Measurements from ENCODE around the gene FAM161B.
"Not testable (repeated sequence)": the region's sequence is repeated elsewhere in the genome, so short reads cannot be mapped to it uniquely, and the experiment has no call there.

FAM161B gene

DNA sequence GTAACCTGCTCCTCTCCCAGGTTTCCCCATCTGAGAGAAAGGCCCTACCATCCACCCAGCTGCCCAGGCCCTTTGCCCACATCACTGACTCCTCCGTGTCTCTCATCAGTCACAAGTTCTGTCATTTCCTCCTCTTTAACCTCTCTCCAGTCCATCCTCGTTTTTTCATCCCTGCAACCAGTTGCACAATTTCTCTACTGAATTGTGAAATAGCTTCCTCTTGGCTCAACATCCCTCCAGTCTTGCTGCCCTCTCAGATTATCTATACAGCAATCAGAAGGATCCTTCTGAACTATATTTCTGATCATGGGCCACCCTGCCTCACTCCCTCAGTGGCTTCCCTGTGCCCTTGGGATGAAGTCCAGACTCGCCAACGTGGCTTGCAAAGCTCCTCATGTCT, 6.8 kb downstream of the FAM161B start:
- DNase-seq = no peak

DNA sequence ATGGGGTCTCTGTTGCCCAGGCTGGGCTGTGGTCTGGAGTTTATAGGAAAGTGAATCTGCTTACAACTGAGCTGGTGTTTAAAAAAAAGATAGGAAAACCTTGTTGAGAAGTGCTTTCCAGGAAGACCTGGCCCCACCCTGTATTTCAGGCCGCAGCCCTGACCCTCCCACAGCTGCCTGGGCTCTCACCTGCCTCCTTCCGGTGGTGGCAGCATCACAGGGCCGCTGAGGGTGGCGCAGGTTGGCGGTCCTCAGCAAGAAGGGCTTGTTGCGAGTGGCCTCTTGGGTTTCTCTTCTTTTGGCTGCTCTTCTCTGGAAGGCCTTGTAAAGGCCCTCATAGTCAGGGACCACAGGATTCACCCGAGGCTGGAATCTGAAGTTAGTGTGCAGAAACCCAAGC, 7.7 kb downstream of the FAM161B start:
- no peak for DNase-seq

DNA sequence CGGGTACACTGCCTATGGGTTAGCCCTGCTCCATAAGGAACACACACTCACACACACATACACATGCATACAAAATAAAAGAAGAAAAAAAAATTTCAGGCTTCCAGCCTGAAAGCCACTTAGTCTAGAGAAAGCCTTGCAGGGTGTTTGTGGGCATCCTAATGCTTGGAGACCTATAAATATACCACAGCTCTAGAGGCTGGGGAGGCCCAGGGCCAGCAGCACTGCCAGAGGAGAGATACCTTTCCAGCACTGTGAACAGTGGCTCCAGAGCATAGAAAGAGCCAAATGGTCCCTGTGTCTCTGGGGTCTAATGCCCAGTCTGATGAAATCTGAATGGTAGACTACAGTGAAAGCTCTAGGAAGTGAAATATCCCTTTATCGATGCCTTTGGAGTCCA, 12.9 kb downstream of the FAM161B start:
- no peak for DNase-seq

DNA sequence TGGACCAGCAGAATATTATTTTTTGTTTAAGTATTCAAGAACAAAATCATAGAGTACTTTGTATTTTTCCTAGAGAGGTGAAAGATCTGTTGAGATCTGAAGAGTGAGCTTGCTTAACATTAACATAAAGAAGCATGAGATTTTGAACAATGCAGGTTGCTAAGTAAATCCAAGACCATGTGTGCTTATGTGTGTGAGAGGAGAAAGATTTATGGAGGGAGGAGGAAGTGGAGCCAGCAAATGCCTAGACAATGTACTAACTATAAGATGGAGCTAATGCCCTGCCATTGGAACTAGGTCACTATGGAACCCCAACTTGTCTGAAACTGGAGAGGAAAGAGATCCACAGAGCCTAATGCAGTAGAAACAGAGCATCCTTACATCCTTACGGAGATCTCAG, 13.3 kb downstream of the FAM161B start:
- DNase-seq = no peak

DNA sequence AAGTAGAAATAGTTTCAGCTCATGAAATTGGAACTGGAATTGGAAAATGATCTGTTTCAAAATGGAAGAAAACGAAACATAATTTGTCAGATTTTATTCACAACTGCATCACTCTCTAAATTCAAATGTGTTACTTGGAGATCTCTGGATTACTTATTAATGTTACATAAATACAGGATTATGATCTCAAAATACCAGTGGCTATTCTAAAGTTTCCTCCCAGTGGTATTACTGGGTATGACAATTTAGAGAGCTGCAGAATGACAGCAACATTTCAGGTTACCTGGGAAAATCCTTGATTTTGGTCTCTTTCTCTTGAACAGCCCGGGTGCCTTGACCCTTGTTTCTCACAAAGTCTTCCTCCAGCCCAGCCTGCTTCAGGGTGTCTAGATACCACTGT, 14.2 kb downstream of the FAM161B start:
- no peak for DNase-seq

DNA sequence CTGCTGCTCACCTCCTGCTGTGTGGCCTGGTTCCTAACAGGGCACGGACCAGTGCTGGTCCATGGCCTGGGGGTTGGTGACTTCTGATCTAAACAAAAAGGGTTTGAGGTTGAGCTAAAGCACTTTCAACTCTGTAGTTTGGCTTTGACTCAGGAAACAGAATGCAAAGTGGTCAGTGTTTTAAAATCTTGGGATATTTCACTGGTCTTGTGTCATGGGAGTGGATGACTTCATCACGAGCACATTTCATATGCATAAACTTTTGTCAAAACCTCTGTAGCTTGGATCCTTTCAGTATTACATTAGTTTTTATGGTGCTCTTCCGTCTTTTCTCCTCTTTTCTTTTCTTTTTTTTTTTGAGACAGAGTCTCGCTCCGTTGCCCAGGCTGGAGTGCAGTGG, 25.6 kb downstream of the FAM161B start:
- DNase-seq = no peak

DNA sequence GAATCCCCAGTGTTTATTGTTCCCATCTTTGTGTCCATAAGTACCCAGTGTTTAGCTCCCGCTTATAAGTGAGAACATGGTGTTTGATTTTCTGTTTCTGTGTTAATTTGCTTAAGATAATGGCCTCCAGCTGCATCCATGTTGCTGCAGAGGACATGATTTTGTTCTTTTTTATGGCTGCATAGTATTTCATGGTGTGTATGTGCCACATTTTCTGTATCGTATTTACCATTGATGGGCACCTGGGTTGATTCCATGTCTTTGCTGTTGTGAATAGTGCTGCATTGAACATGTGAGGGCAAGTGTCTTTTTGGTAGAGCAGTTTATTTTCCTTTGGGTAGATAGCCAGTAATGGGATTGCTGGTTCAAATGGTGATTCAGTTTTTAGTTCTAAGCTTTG, 30.4 kb downstream of the FAM161B start:
- DNase-seq = not testable (repeated sequence)

DNA sequence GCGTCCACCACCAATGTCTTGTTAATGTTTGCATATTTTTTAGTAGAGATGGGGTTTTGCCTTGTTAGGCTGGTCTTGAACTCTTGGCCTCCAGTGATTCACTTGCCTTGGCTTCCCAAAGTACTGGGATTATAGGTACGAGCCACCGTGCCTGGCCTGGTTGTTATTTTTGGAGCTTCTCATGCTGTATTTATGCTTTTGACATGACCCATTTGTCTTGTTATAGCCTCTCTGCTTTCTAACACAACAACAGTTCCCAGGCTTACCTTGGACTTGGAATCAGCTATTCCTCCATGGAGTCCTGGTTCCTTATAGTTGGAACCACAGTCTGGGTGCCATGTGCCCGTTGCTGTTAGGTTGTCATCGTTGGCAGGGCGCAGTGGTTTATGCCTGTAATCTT, 33.6 kb downstream of the FAM161B start:
- no peak for DNase-seq

DNA sequence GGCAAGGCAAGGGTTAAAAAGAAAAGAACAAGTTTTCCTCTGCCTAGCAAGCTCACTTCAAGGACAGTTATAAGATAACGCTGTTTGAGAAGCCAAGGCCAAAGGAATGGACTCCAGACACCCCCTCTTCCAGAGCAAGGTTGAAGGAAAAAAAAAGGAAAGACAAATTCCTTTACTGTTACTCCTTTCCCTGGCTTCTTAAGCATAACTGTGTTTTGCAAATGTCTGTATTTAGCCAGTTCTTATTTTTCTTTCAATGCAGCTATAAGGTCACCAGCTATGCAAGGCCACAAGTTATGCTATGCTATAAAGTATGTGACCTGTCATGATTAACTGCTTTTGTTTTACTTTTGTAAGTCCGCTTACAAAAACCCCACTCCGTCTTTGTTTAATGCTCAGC, 36.6 kb downstream of the FAM161B start:
- DNase-seq = no peak

DNA sequence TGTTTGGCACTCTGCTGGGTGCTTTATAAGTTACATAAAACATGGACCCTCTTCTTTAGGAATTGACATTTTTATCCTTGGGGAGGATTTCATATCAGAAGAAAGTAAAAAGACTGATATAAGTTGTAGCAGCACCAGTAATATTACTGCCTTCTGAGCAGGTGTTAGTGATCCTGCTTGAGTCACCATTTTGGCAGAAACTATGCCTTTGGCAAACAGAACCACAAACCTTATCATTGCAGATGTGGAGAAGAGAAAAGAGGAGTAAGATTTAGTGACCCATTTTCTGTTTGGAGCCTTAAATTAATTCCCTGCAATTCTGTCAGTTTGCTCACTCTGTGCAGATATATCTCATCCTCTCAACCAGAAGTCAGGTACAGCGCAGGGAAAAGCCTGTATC, 40.2 kb downstream of the FAM161B start:
- DNase-seq = no peak

DNA sequence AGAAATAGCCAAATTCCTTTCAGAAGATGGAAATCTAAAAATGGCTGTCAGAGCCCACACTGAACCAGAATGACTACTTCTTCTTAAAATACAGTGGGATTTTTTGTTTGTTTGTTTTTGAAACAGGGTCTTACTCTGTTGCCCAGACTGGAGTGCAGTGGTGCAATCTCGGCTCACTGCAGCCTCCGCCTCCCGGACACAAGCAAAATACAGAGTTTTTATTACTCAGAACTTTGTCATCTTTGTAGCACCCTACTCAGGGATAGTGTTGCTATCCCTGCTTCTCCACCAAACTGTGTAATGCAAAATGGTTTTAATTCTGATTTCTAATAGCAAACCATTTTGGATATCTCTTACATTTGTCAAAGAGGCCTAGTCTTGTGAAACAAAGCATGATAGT, 46.9 kb downstream of the FAM161B start:
- no peak for DNase-seq

DNA sequence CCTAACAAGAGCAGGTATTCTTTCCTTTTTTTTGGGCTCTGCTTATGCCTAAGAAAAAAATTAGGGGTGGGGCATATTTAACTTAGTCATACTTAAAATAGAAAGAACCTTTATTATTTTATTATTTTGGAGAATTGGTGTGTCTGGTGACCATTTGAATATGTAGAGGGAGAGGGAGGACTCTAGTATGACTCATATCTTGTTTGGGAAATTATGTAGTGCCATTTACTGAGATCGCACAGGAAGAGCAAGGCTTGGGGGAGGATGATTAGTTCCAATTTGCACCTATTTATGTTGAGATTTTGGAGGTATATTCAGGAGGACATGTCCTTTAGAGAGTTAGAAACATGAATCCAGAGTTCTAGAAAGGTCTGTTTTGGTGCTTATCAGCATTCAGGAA, 53.4 kb downstream of the FAM161B start:
- no peak for DNase-seq

DNA sequence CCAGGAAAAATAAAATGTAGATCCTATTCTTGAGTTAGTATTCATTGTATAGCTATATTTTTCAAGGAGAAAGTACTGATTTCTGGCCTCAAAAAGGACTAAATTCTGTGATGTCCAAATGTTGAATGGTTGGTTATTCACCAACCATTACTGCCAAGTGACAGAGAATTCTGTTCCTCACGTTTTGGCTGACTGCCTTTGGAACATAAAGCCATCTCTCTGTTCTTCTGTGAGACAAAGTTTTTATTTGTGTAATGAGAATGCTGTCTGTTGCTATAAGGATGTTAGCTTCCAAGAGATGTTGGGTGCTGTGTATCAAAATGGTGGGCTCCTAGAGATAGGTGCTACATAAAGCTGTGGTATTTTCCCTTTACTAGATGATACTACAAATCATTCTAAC, 54.0 kb downstream of the FAM161B start:
- DNase-seq = no peak

DNA sequence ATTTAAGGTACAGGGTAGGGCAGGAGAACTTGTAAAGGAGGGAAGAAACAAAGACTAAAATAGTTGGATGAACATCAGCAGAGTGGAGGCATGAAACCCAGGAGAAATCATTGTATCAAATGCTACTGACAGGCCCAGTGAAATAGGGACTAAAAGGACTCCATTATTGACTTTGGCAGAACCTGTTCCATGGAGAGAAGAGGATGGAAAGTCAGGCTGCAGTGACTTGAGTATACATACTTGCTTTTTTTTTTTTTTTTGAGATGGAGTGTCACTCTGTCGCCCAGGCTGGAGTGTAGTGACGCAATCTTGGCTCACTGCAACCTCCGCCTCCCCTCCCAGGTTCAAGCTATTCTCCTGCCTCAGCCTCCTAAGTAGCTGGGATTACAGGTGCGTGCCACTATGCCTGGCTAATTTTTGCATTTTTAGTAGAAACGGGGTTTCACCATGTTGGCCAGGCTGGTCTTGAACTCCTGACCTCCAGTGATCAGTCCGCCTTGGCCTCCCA, 55.7 kb downstream of the FAM161B start:
- not testable (repeated sequence) for DNase-seq

DNA sequence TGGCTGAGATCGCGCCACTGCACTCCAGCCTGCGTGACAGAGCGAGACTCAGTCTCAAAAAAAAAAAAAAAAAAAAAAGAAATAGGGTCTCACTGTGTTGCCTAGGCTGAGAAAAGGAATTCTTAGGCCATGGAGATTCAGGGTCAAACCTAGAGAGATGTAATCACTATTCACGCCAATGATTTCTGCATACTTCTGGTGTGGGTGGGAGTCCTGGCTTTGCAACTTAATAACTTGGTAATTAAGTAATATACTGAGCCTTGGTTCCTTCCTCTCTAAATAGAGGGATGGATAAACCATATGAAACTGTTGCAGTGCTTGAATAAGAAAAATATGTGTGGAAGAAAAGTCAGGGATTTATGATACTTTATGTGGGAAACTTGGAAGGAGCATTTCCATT, 60.5 kb downstream of the FAM161B start:
- no peak for DNase-seq

DNA sequence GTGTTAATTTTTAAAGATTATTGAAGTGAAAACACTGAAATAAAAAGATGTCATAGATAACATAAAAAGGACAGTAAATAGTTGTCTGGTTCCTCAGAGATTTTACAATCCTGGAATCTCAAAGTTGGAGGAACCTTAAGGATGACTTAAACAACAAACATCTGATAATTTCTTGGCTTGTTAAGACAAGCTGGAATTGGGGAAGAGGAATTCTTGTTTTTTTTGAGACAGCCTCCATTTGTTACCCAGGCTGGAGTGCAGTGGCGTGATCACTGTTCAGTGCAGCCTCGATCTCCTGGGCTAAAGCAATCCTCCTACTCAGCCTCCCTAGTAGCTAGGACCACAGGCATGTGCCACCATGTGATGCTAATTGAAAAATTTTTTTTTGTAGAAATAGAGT, 60.9 kb downstream of the FAM161B start:
- no peak for DNase-seq

DNA sequence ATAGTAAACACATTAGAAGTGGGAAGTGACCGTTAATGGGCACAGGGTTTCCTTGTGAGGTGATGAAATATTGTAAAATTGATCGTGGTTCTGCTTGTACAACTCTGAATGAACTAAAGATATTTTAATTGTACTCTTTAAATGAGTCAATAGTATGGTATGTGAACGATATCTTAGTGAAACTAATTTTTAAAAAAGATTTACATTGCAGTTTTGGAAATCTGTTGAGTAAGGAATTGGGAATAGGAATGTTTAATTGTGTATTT, 61.5 kb downstream of the FAM161B start:
- no peak for DNase-seq

DNA sequence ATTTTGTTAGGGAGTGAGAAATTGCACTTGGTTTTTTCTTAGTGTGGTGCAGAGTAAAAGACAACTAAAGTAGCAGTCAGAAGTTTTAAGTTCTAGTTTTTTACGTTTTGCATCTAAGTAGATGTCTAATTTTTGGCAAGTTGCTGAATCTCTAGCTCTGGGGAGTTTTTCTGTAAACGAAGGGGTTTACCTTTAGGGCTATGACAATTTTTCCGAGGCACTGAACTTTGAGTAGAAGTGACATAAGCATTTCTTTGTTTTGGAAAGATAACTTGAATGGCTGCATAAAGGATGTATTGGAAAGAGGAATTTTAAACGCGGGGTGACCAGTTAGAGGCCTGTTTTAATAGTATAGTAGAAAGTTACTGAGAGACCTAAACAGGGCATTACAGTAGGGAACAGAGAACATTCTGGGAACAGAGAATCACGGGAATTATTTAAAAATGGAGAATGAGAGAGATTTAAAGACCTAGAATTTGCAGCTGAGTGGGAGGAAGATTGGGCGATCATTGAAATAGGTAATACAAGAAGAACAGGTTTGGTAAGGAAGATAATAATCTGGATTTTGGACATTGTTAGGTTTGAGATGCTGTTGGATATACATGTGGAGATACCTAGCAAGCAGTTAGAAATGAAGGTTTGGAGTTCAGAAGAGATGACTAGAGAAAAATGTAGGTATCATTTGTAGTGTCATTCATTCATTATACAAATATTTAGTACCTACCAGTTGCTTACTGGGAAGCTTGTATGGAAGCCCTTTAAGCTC, 62.0 kb downstream of the FAM161B start:
- no peak for DNase-seq

DNA sequence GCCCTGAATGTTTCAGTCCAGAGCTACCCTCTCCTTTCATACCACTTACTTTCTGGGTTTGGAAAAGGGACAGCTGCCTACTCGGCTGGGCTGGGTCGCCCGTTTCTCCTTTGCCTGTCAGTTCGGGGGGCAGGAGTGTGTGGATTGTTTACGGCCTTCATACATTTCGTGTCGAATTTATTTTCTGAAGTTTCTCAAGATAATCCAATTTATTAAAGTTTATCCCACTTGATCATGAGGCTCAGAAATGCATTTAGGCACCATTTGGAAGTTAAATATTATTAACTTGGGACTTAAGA, 62.6 kb downstream of the FAM161B start:
- DNase-seq = no peak

DNA sequence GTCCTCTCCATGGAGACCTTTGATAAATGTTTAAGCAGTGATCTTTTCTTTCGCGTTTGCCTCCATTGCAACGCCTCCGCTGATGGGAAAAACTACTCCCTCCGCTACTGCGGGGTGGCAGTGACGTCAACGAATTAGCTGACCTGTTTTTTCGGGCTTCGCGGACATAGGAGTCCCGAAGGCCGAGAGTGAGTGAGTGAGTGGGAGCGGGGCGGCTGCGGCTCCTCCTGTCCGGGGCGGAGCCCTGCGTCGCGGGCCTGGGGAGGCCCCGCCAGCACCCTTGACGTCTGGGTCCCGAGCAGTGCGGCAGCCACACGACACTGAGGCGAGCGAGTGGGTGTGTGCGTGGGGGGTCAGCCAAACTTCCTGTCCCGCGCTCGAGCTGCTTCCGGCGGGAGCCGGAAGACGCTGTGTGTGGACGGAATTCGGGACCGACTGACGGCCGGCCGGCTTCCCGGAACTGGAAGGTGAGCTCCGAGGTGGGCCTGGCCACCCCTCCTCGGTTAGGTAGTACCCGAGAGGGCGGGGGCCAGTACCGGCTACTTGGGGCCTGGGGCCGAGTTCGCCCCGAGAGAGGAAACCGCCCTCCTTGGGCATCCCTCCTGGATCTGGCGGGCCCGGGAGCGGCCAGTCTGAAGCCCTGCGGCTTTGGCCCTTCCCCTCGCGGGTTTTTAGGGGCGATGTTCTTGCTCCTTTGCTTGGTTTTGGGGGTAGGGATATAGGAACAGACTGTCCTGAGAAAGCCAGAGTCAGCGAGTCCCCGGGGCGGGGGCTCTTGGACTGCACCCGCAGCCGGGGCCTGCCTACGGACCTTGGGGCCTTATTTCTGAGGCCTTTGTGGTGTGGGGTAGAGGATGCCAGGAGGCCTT, 63.2 kb downstream of the FAM161B start, which contains the start of gene ZNF410:
ZNF410 (plus strand) TSS at position 411 of the 869 bp plus-strand sequence. CDS start 5,317 bp downstream, outside the sequence.
- DNase-seq = peak; percentile 78

DNA sequence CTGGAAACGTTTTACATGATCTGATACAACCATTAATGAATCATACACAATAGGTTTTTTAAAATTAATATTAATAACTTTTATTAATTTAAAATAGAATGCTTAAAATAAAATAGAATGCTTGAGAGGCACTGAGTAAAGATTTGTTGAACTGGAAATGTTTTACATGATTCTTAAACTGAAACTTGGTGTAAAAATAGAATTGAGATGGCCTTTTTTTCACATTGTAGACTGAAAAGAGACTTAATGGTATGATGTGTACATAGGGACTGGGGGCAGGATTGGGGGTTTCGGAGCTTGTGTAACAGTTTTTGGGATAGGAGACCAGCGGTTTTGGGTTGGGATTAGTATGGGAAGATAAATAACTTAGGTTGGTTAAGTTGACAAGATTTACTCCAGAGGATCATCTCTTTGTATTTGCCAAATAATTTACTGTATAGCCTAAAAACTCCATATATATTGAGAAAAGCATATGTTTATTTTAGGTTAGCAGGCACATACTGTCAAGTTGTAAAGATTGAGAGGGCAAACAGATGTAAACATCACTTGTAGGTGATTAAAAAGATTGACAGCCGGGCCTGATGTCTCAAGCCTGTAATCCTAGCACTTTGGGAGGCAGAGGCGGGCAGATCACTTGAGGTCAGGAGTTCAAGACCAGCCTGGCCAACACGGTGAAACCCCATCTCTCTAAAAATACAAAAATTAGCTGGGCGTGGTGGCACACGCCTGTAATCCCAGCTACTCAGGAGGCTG, 65.3 kb downstream of the FAM161B start:
- no peak for DNase-seq

All from activated CD4-positive, alpha-beta T cell treated with anti-CD3 and anti-CD28 coated beads for 1 hour (primary cell).